WTC11 (cell line): ENCODE data around the gene SLC13A5.
"Not testable (repeated sequence)": the region's sequence is repeated elsewhere in the genome, so short reads cannot be mapped to it uniquely, and the experiment has no call there.

ENCODE experiments used
- CREB1 ChIP-seq: sonication (generic); formaldehyde crosslinking; IDR thresholded peaks from 2 replicates; pipeline ENCODE4 v1.8.0; 2023; ENCODE audit warnings: mild to moderate bottlenecking, missing genetic modification reagents
- ELF4 ChIP-seq: sonication (generic); formaldehyde crosslinking; IDR thresholded peaks from 2 replicates; pipeline ENCODE4 v1.8.1; 2022; ENCODE audit warnings: low read depth, mild to moderate bottlenecking, moderate library complexity, missing genetic modification reagents
- ESRRA ChIP-seq: sonication (generic); formaldehyde crosslinking; IDR thresholded peaks from 2 replicates; pipeline ENCODE4 v1.8.1; 2022; ENCODE audit warnings: mild to moderate bottlenecking, missing genetic modification reagents, borderline replicate concordance
- HMGXB4 ChIP-seq: sonication (generic); formaldehyde crosslinking; IDR thresholded peaks from 2 replicates; pipeline ENCODE4 v1.8.1; 2023; ENCODE audit warnings: mild to moderate bottlenecking, moderate library complexity, missing genetic modification reagents
- SOX15 ChIP-seq: fragments of 250-450 bp; sonication (Bioruptor Pico); IDR thresholded peaks from 2 replicates; pipeline ENCODE4 v1.9.0; 2021; ENCODE audit warnings: mild to moderate bottlenecking
- TF ChIP-seq, protein P1 (sequence below): fragments of 250-450 bp; sonication (Bioruptor Pico); IDR thresholded peaks from 2 replicates; pipeline ENCODE4 v1.9.0; 2021; ENCODE audit warnings: mild to moderate bottlenecking
- TF ChIP-seq, protein P2 (sequence below): fragments of 200-600 bp; IDR thresholded peaks from 2 replicates; pipeline ENCODE4 v1.8.0; 2022; ENCODE audit warnings: antibody characterized with exemption

DNA sequence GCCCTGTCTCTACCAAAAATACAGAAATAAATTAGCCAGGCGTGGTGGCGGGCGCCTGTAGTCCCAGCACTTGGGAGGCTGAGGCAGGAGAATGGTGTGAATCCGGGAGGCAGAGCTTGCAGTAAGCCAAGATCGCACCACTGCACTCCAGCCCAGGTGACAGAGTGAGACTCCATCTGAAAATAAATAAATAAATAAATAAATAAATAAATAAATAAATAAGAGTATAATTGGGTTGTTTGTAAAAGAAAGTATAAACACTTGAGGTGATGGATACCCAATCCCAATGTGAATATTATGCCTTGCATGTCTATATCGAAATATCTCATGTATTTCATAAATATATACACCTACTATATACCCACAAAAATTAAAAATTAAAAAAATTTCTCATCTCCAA, 33.5 kb upstream of the SLC13A5 start:
- TF ChIP-seq ESRRA (CRISPR knock-in tag); CREB1 (CRISPR knock-in tag); HMGXB4; ELF4 (CRISPR knock-in tag); SOX15 (CRISPR knock-in tag): not testable (repeated sequence)
- TF ChIP-seq, protein P1, sequence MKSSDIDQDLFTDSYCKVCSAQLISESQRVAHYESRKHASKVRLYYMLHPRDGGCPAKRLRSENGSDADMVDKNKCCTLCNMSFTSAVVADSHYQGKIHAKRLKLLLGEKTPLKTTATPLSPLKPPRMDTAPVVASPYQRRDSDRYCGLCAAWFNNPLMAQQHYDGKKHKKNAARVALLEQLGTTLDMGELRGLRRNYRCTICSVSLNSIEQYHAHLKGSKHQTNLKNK (CRISPR knock-in tag), result not testable (repeated sequence)
- TF ChIP-seq, protein P2, sequence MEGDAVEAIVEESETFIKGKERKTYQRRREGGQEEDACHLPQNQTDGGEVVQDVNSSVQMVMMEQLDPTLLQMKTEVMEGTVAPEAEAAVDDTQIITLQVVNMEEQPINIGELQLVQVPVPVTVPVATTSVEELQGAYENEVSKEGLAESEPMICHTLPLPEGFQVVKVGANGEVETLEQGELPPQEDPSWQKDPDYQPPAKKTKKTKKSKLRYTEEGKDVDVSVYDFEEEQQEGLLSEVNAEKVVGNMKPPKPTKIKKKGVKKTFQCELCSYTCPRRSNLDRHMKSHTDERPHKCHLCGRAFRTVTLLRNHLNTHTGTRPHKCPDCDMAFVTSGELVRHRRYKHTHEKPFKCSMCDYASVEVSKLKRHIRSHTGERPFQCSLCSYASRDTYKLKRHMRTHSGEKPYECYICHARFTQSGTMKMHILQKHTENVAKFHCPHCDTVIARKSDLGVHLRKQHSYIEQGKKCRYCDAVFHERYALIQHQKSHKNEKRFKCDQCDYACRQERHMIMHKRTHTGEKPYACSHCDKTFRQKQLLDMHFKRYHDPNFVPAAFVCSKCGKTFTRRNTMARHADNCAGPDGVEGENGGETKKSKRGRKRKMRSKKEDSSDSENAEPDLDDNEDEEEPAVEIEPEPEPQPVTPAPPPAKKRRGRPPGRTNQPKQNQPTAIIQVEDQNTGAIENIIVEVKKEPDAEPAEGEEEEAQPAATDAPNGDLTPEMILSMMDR, result not testable (repeated sequence)
